NCI-H1105 (cell line): ENCODE results near the gene RBBP5.
"Not testable (repeated sequence)": the region's sequence is repeated elsewhere in the genome, so short reads cannot be mapped to it uniquely, and the experiment has no call there.

Source experiments
- DNase-seq: peaks from one replicate; lab custom pipeline; 2025; lab: John Stamatoyannopoulos, UW

The RBBP5 gene

GRCh38 chr1:205121660-205122488 lies at the start of gene RBBP5:
RBBP5 (minus strand) TSS chr1:205121978; CDS start chr1:205121873, 105 bp downstream.
- peak; percentile 94 for DNase-seq

- no peak for DNase-seq
These were observed 49.6 kb upstream of the RBBP5 start for GRCh38 chr1:205171369-205171768.

GRCh38 chr1:205170532-205171269 lies 48.9 kb upstream of the RBBP5 start:
- DNase-seq = no peak

- no peak for DNase-seq
These were observed 47.5 kb upstream of the RBBP5 start for GRCh38 chr1:205169248-205169647.

- no peak for DNase-seq
These were observed 46.5 kb upstream of the RBBP5 start for GRCh38 chr1:205168291-205168690.

GRCh38 chr1:205162301-205162700 lies 40.5 kb upstream of the RBBP5 start:
- no peak for DNase-seq

GRCh38 chr1:205161076-205161475 lies 39.3 kb upstream of the RBBP5 start:
- no peak for DNase-seq

- DNase-seq = no peak
These were observed 36.4 kb upstream of the RBBP5 start for GRCh38 chr1:205158048-205158616.

- not testable (repeated sequence) for DNase-seq
These were observed 34.0 kb upstream of the RBBP5 start for GRCh38 chr1:205155665-205156377.

GRCh38 chr1:205152505-205152904 lies 30.7 kb upstream of the RBBP5 start:
- DNase-seq = no peak

GRCh38 chr1:205150651-205151428 lies 29.1 kb upstream of the RBBP5 start:
- no peak for DNase-seq

GRCh38 chr1:205147191-205147835 lies 25.5 kb upstream of the RBBP5 start:
- DNase-seq = no peak

GRCh38 chr1:205144751-205145150 lies 23.0 kb upstream of the RBBP5 start:
- DNase-seq = no peak

- DNase-seq = no peak
These were observed 22.4 kb upstream of the RBBP5 start for GRCh38 chr1:205144046-205144720.

GRCh38 chr1:205142102-205142469 lies 20.3 kb upstream of the RBBP5 start:
- no peak for DNase-seq

GRCh38 chr1:205141236-205142101 lies 19.7 kb upstream of the RBBP5 start:
- DNase-seq = peak; percentile 63

- DNase-seq = no peak
These were observed 18.3 kb upstream of the RBBP5 start for GRCh38 chr1:205140113-205140512.

- DNase-seq = no peak
These were observed 16.1 kb upstream of the RBBP5 start for GRCh38 chr1:205137901-205138300.

GRCh38 chr1:205133287-205133686 lies 11.5 kb upstream of the RBBP5 start:
- DNase-seq = no peak
